SIG-M5 treated with dmso at 0.1 percent for 504 hours (cell line): ENCODE results near the gene CDK2.
"Not testable (repeated sequence)": the region's sequence is repeated elsewhere in the genome, so short reads cannot be mapped to it uniquely, and the experiment has no call there.

Experiments
- DNase-seq: peaks from one replicate; lab custom pipeline; 2025; ENCODE audit not compliant: unreplicated experiment; lab: John Stamatoyannopoulos, UW

Gene CDK2

DNA sequence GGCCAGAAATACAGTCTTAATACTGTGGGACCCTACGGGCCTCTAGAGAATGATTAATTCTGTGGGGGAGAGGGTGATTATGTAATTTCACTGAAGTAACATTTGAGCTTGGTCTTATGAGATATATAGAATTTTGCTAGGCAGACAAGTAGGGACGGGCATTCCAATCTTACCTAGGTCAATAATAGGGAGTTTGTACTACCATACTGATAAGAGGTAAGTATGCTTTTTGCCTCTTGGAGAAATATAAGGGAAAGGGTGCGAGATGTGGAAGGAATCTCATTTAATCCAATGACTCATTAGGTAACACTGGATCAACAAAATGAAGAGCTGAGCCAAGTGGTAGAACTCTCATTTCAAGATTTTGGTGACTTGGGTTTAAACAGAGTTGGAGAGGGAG, 12.4 kb downstream of the CDK2 start:
- no peak for DNase-seq

DNA sequence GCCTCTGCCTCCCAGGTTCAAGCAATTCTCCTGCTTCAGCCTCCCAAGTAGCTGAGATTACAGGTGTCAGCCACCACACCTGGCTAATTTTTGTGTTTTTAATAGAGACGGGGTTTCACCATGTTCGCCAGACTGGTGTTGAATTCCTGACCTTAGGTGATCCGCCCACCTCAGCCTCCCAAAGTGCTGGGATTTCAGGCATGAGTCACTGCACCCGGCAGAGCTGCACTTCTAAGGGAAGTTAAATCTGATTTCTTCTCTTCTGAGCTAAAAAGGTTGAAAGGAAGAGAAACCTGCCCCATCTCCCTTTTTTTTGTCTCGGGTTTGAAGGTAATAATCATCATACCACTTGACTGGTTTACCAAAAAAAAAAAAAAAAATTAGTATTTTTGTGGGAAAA, 15.3 kb downstream of the CDK2 start:
- not testable (repeated sequence) for DNase-seq

DNA sequence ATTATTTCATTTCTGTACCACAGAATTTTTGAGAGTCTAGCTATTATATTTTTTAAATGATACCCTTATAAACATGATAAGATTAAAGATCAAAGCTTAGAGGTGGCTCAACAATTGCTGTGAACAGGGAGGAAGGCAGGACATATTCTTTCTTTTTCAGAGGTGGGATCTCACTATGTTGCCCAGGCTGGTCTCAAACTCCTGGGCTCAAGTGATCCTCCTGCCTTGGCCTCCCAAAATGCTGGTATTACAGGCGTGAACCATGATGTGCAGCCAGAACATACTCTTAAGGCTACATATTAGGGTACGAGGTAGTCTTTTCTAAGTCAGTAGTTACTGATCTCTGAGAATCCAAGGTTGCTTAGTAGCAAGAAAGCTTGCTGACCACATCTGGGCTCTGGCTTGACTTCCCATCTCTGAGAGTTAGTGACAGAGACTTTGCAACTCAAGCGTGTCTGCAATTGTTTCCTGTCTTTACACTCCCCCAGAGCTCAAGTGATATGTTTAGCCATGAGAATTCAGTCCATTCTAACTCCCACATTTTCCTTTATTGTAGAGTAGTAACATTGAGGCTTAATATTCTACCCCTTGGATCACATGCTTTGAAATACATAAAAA, 15.8 kb downstream of the CDK2 start:
- DNase-seq = peak; percentile 21

DNA sequence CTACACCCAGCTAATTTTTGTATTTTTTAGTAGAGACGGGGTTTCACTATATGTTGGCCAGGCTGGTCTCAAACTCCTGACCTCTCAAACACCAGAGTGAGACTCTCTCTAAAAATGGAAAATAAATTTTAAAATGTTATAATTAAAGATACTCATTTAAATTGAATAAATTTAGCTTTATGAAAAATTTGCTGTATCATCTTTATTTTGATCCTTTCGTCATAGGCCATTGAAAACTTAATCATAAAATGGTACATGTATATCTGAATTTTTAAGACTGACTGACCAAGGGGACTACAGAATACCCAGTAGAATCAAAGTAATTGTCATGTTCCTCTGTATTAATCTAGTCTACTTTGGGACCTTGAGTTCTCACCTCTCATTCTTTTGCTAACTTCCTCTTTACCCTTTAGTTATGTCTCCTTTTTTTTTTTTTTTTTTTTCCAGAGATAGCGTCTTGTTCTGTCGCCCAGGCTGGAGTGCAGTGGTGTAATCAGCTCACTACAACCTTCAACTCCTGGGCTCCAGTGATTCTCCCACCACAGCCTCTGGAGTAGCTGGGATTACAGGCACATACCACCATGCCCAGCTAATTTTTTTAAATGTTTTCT, 16.7 kb downstream of the CDK2 start:
- DNase-seq = peak; percentile 61

DNA sequence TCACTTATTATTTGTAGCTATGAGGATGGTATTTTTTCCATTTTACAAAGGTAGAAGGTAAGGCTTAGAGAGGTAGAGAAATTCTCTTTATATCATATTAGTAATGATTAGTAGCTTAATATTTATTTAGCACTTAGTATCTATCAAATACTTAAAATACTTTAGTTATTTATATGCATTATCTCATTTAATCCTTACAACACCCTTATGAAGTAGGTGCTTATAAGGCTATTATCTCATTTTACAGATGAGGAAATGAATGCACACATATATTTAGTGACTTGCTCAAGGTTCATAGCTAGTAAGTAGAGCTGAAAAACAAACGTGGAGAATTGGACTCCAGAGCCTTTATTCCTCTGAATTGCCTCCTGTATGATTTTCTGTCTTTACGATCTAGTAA, 18.2 kb downstream of the CDK2 start:
- no peak for DNase-seq

DNA sequence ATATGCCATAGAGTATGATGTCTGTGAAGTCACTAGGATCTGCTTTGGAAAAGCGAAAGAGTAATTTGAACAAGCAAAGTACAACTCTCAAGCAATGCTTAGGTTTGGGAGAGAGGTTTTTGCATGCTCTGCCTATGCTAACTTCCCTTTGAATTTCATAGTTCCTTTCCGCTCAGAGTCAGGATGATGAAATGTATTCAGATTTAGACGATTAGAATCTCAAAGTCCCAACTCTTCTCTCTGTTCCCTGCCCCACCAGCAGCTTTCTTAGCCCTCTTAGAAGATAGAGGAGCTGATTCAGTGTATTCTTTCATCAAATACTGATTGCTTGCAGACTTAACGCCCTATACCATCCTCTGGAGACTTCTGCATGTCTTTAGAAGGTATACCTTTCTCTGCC, 18.7 kb downstream of the CDK2 start:
- DNase-seq = no peak

DNA sequence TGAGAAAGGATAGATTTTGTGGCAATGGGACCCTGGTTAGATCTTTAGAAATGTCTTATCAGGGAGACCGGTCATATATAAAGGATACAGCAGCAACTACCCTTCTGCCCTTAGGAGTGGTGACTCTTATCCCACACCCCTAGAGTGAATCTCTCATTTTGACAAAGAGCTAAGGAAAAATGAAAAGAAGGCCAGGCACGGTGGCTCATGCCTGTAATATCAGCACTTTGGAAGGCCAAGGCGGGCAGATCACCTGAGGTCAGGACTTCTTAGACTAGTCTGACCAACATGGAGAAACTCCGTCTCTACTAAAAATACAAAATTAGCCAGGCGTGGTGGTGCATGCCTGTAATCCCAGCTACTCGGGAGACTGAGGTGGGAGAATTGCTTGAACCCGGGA, 19.3 kb downstream of the CDK2 start:
- not testable (repeated sequence) for DNase-seq

DNA sequence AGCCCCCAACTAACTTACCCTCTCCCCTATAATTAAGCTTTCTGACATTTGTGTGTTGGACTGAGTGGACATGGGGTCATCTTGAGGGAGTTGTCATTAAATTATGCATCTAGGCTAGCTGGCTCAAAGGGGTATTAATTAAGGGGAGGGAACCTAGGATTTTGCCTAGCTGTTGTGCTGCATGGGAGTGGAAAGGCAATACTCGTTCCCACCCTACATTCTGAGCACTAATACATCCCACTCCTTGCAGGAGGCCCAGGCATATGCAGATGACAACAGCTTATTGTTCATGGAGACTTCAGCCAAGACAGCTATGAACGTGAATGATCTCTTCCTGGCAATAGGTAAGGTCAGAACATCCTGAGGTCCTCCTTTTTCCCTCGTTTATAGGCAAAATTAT, 24.5 kb downstream of the CDK2 start:
- DNase-seq = no peak

DNA sequence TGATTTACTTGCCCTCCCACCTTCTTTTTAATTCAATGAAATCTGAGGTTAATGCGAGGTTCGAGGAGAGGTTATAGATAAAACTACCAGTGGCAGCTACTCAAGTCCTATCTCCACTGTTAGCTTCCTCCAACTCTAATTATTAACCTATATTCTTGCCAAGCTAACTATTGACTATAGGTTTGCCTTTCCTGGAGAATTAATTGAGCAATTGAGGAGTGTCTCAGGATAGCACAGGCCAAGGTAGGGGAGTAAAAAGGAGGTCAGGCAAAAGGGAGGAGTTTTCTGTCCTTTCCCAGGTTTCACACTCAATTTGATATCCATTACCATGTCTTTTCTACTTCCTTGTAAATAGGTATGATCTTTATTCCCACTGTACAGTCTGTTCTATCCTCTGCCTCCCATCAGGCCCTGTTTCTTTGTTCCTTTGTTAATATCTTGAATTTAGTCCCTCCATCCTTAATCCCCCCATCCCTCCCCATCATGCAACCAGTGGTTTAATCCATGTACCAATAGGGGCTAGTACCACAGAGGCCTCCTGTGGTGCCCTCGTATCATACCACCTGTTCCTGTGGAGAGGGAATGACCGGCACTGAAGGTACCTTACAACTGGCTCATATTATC, 26.7 kb downstream of the CDK2 start:
- no peak for DNase-seq

DNA sequence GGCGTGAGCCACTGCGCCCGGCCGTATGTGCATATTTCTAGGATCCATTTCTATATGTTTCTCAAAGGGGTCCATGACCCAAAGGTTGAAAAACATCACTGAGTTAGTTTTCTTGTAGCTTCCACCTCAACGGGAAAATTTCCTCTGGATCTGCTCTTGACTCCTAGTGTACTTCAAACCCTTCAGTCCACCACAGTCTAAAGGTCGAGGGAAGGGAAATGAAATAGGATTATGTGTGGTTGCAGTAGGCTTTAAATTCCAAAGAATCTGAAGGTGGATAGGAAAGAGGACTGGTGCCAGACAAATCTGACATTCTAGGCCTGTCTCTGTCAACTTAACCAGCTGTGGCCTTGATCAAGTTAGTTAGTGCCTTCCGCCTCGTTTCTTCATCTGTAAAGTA, 28.7 kb downstream of the CDK2 start:
- DNase-seq = no peak

DNA sequence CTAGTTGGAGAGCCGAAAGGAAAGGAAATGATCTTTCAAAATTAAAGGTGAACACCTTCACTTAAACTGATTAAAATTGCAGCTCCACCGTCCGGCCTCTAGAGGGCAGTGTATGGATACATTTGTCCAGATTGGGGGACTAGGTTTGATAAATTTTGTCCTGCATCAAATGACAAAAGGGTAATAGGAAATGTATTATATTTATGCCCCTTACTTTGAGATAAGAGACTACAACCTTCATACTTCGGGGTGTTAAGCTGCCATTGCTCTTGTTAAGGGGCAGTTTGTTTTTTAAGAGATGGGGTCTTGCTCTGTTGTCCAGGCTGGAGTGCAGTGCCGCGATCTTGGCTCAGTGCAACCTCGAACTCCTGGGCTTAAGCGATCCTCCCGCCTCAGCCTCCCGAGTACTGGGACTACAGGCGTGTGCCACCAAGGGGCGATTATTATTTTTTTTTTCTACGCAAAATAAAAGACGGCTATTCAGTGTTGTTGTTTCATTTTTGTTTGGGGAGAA, 29.6 kb downstream of the CDK2 start:
- DNase-seq = peak; percentile 67

DNA sequence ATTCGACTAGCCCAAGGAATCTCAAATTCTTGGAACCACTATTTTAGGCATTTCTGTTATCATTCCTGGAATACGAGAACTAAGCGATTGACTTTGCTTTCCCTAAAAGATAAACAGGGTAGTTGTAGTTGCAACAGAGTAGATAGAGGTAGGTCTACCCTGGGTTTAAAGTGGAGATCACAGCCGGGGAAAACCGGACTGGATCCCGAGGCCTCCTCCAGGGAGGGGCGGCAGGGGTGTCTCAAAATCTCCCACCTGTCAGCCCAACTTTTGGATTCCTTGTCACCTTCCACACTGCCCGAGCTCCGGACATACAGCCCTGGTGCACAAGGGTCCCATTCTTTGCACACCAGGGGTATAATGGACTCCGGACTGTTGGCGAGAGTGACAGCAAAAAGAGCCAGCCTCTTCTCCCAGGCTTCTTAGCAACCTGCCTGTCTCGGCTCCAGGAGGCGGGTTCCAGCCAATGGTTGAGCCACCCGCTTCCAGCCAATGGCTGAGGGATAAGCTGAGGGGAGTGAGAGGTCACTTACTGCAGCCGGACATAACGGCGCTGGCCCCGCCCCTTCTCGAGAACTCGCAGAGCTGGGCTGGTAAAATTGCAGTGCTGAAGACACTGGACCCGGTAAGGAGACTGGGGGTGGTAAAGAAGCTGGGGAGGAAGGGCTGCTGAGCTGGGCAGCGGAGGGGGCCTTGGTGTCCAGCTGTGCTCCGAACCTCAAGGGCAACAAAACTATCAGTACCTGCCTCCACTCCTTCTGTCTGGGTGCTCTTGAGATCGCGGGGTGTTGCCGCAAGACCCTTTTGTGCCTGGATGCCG, 30.3 kb downstream of the CDK2 start, which contains the start of gene SUOX:
Gene SUOX (plus strand): TSS at position 562 of the 820 bp plus-strand sequence. CDS start 4,946 bp downstream, outside the sequence.
- peak; percentile 69 for DNase-seq

DNA sequence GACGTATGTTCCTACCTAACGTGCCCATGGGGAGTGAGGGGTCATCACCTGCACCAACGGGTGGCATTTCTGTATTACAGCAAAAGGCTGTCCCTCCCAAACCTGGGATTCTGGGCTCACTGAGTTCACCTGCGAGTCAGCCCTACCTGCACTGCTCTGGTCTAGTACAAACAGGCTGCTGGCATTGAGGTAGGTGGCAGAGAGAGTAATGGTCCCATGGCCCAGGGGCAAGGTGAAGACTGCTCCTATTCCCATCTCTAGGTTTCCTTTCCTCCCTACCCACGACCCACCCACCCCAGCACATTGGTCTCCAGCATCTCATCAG, 30.9 kb downstream of the CDK2 start:
- no peak for DNase-seq

DNA sequence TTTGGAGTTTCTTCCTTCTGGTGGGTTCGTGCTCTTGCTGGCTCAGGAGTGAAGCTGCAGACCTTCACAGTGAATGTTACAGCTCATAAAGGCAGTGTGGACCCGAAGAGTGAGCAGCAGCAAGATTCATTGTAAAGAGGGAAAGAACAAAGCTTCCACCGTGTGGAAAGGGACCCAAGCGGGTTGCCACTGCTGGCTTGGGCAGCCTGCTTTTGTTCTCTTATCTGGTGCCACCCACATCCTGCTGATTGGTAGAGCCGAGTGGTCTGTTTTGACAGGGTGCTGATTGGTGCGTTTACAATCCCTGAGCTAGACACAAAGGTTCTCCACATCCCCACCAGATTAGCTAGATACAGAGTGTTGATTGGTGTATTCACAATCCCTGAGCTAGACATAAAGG, 32.9 kb downstream of the CDK2 start:
- DNase-seq = not testable (repeated sequence)

DNA sequence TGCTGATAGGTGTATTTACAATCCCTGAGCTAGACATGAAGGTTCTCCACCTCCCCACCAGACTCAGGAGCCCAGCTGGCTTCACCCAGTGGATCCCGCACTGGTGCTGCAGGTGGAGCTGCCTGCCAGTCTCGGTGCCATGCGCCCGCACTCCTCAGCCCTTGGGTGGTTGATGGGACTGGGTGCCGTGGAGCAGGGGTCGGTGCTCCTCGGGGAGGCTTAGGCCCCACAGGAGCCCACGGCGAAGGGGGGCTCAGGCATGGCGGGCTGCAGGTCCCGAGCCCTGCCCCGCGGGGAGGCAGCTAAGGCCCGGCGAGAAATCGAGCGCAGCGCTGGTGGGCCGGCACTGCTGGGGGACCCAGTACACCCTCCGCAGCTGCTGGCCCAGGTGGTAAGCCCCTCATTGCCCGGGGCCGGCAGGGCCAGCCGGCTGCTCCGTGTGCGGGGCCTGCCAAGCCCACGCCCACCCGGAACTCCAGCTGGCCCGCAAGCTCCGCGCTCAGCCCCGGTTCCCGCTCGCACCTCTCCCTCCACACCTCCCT, 33.4 kb downstream of the CDK2 start:
- not testable (repeated sequence) for DNase-seq

DNA sequence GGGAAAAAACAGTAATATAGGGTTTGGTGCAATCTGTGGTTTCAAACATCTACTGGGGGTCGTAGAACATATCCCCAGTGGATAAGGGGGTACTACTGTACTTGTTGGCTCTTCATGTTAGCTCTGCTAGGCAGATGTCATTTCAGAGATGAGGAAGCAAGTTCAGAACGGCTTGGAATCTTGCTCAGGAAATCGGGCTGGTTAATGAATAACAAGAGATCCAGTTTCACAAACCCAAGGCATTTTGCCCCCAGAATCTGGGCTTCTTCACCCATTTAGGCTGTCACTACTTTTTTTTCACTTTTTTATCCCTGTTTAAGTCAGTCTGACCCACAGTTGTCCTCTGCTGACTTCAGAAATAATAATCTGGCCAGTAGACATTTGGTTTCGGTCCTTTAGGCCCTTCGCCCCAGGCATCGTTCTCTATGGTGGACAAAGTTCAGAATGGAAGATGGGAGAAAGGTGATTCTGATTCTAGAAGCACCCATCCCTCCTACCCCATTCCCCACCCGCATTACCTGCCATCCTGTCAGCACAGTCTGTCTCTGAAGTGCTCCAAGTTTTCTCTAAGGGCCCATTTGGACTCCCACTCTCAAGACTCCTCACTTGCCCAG, 35.0 kb downstream of the CDK2 start:
- no peak for DNase-seq

DNA sequence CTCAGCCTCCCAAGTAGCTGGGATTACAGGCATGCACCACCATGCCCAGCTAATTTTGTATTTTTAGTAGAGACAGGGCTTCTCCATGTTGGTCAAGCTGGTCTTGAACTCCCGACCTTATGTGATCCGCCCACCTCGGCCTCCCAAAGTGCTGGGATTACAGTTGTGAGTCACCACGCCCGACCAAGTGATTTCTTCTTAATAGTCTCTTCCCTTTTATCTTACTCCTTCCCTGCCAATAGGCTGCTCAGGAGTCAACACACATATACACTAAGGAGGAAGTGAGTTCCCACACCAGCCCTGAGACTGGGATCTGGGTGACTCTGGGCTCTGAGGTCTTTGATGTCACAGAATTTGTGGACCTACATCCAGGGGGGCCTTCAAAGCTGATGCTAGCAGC, 36.7 kb downstream of the CDK2 start:
- DNase-seq = peak; percentile 51

DNA sequence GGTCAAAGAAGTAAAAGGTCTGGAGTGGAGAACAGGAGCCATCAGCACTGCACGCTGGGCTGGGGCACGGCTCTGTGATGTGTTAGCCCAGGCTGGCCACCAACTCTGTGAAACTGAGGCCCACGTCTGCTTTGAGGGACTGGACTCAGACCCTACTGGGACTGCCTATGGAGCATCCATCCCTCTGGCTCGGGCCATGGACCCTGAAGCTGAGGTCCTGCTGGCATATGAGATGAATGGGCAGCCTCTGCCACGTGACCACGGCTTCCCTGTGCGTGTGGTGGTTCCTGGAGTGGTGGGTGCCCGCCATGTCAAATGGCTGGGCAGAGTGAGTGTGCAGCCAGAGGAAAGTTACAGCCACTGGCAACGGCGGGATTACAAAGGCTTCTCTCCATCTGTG, 37.6 kb downstream of the CDK2 start:
- DNase-seq = no peak

DNA sequence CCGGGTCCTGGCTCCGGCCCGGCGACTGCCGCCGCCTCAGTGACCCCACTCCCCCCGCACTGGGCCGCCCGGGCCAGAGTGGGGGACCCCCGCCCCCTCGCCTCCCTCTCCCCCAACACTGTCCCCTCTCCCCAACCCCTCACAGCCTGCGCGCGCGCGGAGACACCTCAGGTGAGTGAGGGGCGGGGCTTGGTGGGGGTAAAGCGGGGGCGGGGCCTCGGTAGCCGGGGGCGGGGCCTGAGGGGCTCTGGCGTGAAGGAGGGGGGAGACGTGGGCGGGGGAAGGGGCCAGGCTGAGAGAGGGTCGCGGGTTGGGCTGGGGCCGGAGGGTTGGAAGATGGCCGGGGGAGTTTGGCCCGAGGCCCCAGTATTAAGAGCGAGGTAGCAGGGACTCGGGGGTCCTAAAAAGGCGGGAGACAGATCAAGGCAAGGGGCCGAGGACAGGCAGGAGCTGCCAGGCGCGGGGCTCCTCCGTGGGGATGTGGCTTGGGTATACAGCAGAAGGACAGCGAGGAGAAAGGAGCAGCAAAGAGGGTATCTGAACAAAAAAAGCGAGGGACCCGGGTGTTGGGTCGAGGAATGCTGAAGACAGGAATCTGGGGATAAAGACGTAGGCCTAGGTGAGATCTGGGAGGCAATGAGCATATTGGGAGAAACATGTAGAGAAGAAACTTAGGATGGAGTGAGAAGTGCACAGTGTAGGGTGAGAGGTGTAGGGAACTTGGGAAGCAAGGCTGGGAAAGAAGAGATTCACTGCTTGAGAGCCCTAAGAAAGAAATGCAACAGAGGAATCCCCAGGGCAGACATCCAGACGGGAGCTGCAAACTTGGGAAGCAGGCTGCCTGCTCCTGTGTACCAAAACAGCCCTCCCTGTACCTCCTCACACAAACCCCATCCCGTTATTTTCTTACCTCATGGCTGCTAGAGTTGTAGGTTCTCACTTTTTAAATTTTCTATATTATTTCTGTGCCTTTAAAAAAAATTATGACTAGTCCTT, 41.2 kb downstream of the CDK2 start:
- DNase-seq = no peak

DNA sequence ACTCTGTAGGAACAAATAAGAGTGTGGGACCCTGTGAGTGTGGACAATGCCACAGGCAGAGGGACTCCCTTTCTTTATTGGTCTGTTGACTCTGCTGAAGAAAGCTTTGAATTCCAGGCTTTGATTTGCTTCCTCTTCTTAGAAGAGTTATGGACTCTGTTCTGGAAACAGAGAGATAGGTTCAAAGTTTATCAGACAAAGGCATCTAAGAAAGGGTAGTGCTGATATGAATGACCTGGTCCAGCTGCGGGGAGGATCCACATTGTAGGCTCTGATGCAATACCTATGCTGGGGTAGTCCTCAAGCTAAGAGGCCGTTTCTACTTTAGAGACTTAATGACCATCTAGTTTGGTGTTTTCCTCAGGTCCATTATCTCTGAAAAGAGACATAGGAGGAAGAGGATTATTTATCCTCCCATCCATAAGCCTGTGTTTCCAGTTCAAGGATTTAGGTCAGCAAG, 43.5 kb downstream of the CDK2 start:
- DNase-seq = no peak
